Adrenal gland (tissue), 19 donors: ENCODE results near the gene ATP6V1A. TPM values are rescaled to one million over a fixed set of nuclear protein-coding genes. Genes with fewer than 3 reads are reported as not detected.

ENCODE experiments used
- DNase-seq, 7 donors: peaks; one replicate each; pipeline ENCODE4 v3.0.0-alpha.2; 2019 to 2020
- H3K27ac ChIP-seq, 5 donors: fragments of 200-600 bp; sonication (generic) in 4 of 5; 1 replicate in 3 of 5; 2 replicates in 2 of 5; pipeline versions ENCODE4 v1.5.1 to v1.8.0; 2016 to 2020; ENCODE audit warnings: mild to moderate bottlenecking in 1 of 5
- H3K27me3 ChIP-seq: fragments of 200-600 bp; 2 replicates; pipeline ENCODE4 v1.8.0; 2021
- H3K36me3 ChIP-seq, 2 donors: fragments of 200-600 bp; replicated peaks in 1 of 2; 1 replicate in 1 of 2; 2 replicates in 1 of 2; pipeline versions ENCODE4 v1.5.1 to v1.8.0; 2018 to 2022
- H3K4me1 ChIP-seq, 2 donors: fragments of 200-600 bp; replicated peaks in 1 of 2; 1 replicate in 1 of 2; 2 replicates in 1 of 2; pipeline versions ENCODE4 v1.5.1 to v1.8.0; 2018 to 2021
- H3K4me3 ChIP-seq, 4 donors: fragments of 200-600 bp; sonication (generic) in 3 of 4; one replicate each; pipeline ENCODE4 v1.5.1; 2016 to 2018
- H3K9me3 ChIP-seq, 3 donors: fragments of 200-600 bp; sonication (generic) in 1 of 3; replicated peaks in 1 of 3; 1 replicate in 2 of 3; 2 replicates in 1 of 3; pipeline versions ENCODE4 v1.5.1 to v1.8.0; 2016 to 2021
- CTCF ChIP-seq, 6 experiments: fragments of 450-650 bp in 4 of 6; fragments of 200-600 bp in 2 of 6; sonication (generic) in 1 of 6; IDR thresholded peaks; 1 replicate in 5 of 6; 2 replicates in 1 of 6; pipeline versions ENCODE4 v1.5.1 to v1.8.0; 2016 to 2021; ENCODE audit warnings: antibody characterized with exemption in 6 of 6, mild to moderate bottlenecking in 2 of 6, moderate library complexity in 1 of 6
- POLR2A ChIP-seq, 2 donors: fragments of 450-650 bp; IDR thresholded peaks; one replicate each; pipeline ENCODE4 v1.6.1; 2017; ENCODE audit warnings: antibody characterized with exemption in 2 of 2, mild to moderate bottlenecking in 2 of 2, moderate library complexity in 1 of 2
- WGBS, 4 donors: extraction: QIAGEN DNeasy Blood & Tissue Kit in 2 of 4; methylation state at CpG; one replicate each; pipeline versions ENCODE4 v1.1.5 to v1.1.7; 2013 to 2017; 5-methylcytosine and 5-hydroxymethylcytosine counted together
- intact Hi-C, 2 donors: fragments of 100-400 bp; cut with DNase I; formaldehyde crosslinking; loops; one replicate each; pipeline versions ENCODE4 v1.14.1 to v1.15.0; 2022 to 2023
- long read RNA-seq, 10 donors: library from polyadenylated mRNA in 3 of 10; unstranded in 2 of 10; stranded (forward) in 1 of 10; transcript quantifications; one replicate each; pipeline ENCODE4 v2.0.0 and lab custom pipeline, GENCODE V29; 2021 to 2026
- polyA plus RNA-seq, 3 donors: library from polyadenylated mRNA; stranded (reverse); fragments of 200-250 nt in 2 of 3; fragments of 350-450 nt in 1 of 3; fragmentation: Illumina TruSeq in 1 of 3; extraction: RNeasy Lipid Tissue Mini Kit (QIAGEN cat#74804) in 1 of 3; gene quantifications; one replicate each; pipeline ENCODE4 v1.2.3, GENCODE V29; 2013 to 2014
- total RNA-seq, 9 donors: library from RNA; depleted of rRNA in 4 of 9; stranded (reverse); fragments of >200 nt in 4 of 9; fragments of 120-200 nt in 1 of 9; fragmentation: NEBNext Ultra II Directional in 1 of 9; extraction: Animal tissue kit (Norgen Biotek cat#: 25700) in 1 of 9; gene quantifications; one replicate each; pipeline versions ENCODE4 v1.1.0 to v1.2.4, GENCODE V29; 2013 to 2023
- donor health status: healthy with polysubstance abuse.
- donor health status: Bipolar disorder and iron deficiency.
- donor health status: DM: yes; HTN: yes; CAD: no.
- donor health status: DM: no; HTN: no; CAD: no.
- donor health status: DM: no; HTN: no; CAD: no.
- donor health status: DM: yes; HTN: yes; CAD: no.

Gene ATP6V1A
- total RNA-seq = 100 to 1,000 TPM in 7 of 9 donors, 10 to 100 TPM in 2; 95.1 to 165 (median 124) TPM
- 100 to 1,000 TPM in 1 of 3 donors, 10 to 100 TPM in 2; 14.7 to 101 (median 15.2) TPM for polyA plus RNA-seq
- long read RNA-seq, donor 1, full-length matches to known transcripts = 13 of 13 reads
- long read RNA-seq, donor 1, partial matches to known transcripts = 0 of 13 reads
- long read RNA-seq, donor 1, other reads (novel, unspliced or antisense) = 0 of 13 reads
- long read RNA-seq, donor 2, full-length matches to known transcripts = 13 of 13 reads
- long read RNA-seq, donor 2, partial matches to known transcripts = 0 of 13 reads
- long read RNA-seq, donor 2, other reads (novel, unspliced or antisense) = 0 of 13 reads
- long read RNA-seq, donor 3, full-length matches to known transcripts = 10 of 10 reads
- long read RNA-seq, donor 3, partial matches to known transcripts = 0 of 10 reads
- long read RNA-seq, donor 3, other reads (novel, unspliced or antisense) = 0 of 10 reads
- long read RNA-seq, donor 4, full-length matches to known transcripts = 45 of 53 reads
- long read RNA-seq, donor 4, partial matches to known transcripts = 3 of 53 reads
- long read RNA-seq, donor 4, other reads (novel, unspliced or antisense) = 5 of 53 reads
- long read RNA-seq, donor 5, full-length matches to known transcripts = 29 of 39 reads
- long read RNA-seq, donor 5, partial matches to known transcripts = 5 of 39 reads
- long read RNA-seq, donor 5, other reads (novel, unspliced or antisense) = 5 of 39 reads
- long read RNA-seq, donor 6, full-length matches to known transcripts = 31 of 33 reads
- long read RNA-seq, donor 6, partial matches to known transcripts = 1 of 33 reads
- long read RNA-seq, donor 6, other reads (novel, unspliced or antisense) = 1 of 33 reads
- long read RNA-seq, donor 7, full-length matches to known transcripts = 3 of 3 reads
- long read RNA-seq, donor 7, partial matches to known transcripts = 0 of 3 reads
- long read RNA-seq, donor 7, other reads (novel, unspliced or antisense) = 0 of 3 reads
- long read RNA-seq, donor 8, full-length matches to known transcripts = 23 of 53 reads
- long read RNA-seq, donor 8, partial matches to known transcripts = 30 of 53 reads
- long read RNA-seq, donor 8, other reads (novel, unspliced or antisense) = 0 of 53 reads
- long read RNA-seq, donor 9, full-length matches to known transcripts = 11 of 11 reads
- long read RNA-seq, donor 9, partial matches to known transcripts = 0 of 11 reads
- long read RNA-seq, donor 9, other reads (novel, unspliced or antisense) = 0 of 11 reads
- long read RNA-seq, donor 10, full-length matches to known transcripts = 5 of 5 reads
- long read RNA-seq, donor 10, partial matches to known transcripts = 0 of 5 reads
- long read RNA-seq, donor 10, other reads (novel, unspliced or antisense) = 0 of 5 reads

GRCh38 chr3:113746548-113747282 is at the start of gene ATP6V1A:
Gene ATP6V1A (plus strand): TSS chr3:113747035. CDS start chr3:113778754, 31,719 bp downstream.
- peaks cover 12 to 59% of the 10 kb centered on the region in 2 donors for H3K4me1 ChIP-seq
- TF ChIP-seq POLR2A (IDR thresholded peaks at IDR 0.05) = peak in 1 of 2 donors; percentile 63
- no peak for TF ChIP-seq CTCF (IDR thresholded peaks at IDR 0.05)
- WGBS, 4 donors = 0 to 1% (median 0%) methylated on average over 25 to 34 of the region's 34 CpGs
- H3K27ac ChIP-seq = peak within 1 kb of the TSS; percentile 97 to 100 (median 98)
- H3K4me3 ChIP-seq = peak within 1 kb of the TSS; percentile 69 to 96 (median 91)
- H3K9me3 ChIP-seq = no peaks in the 10 kb centered on the region
- H3K36me3 ChIP-seq = no peaks in the 10 kb centered on the region
- DNase-seq = peak; percentile 92 to 98 (median 96)
- intact Hi-C loops = no loop called here
- H3K27me3 ChIP-seq = no peaks in the 10 kb centered on the region

- Histone ChIP-seq H3K27me3 (no peaks in the 10 kb centered on the region), H3K27ac (peak overlapping the region; percentile 23 to 98 (median 84)), H3K9me3 (no peaks in the 10 kb centered on the region), H3K36me3 (no peaks in the 10 kb centered on the region), H3K4me1 (peaks cover 7 to 38% of the 10 kb centered on the region in 2 donors), H3K4me3 (peak overlapping the region; percentile 12 to 98 (median 42))
- peak in 2 of 7 donors; percentile 9 to 17 for DNase-seq
- 4 to 7% (median 6%) methylated on average over 10 of the region's 10 CpGs for WGBS, 4 donors
- no peak for TF ChIP-seq CTCF (IDR thresholded peaks at IDR 0.05)
- intact Hi-C loops = no loop called here
These were observed 49.2 kb upstream of the ATP6V1A start for GRCh38 chr3:113697500-113698090.

- no peak for TF ChIP-seq CTCF (IDR thresholded peaks at IDR 0.05)
- TF ChIP-seq POLR2A (IDR thresholded peaks at IDR 0.05) = no peak
- H3K27me3 ChIP-seq = no peaks in the 10 kb centered on the region
- H3K27ac ChIP-seq = peak overlapping the region in 1 of 5 donors; percentile 98
- H3K4me3 ChIP-seq = peak overlapping the region in 1 of 4 donors; percentile 98
- WGBS, 4 donors = 54 to 66% (median 62%) methylated on average over 6 of the region's 6 CpGs
- intact Hi-C loops = no loop called here
- DNase-seq = no peak
- peaks cover 7 to 31% of the 10 kb centered on the region in 2 donors for H3K4me1 ChIP-seq
- H3K9me3 ChIP-seq = no peaks in the 10 kb centered on the region
- no peaks in the 10 kb centered on the region for H3K36me3 ChIP-seq
These were observed 48.6 kb upstream of the ATP6V1A start for GRCh38 chr3:113698213-113698742.
